Measurements from ENCODE around the gene KCNJ15.

KCNJ15 gene

DNA sequence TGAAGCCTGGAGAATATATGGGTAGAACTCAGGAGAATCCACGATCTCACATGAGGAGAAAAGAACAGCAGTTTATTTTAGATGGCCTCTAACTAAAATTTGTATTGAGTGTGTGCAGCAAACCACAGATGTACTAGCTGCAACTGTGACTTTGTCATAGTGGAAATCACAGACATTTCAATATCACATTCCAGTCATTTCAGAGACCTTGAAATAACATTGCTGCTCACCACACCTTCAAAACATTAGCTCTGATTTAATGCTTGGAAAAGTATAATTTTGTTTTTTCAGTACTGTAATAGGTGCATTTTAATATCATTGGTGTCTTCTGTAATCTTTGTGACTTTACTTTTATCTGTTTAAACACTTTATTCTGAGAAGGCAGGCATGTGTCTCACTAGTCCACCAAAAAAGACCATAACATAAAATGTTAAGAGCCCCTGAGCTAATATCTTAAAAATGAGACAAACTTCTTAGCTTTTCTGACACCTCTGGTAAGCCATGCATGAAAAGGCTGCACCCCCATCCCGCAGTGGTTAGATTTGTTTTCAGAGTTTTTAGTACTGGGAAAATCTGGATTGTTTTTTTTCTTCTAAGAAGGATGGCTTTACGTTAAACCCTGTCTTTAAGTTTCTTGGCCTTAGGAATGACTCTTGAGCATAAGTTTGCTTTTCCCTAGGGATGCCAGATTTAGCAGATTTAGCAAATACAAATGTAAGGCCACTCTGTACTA is 30.1 kb downstream of the KCNJ15 start:
- Histone ChIP-seq H3K36me3 (ENCODE audit: control insufficient read depth, insufficient read depth, low read length) (no peaks in the 10 kb centered on the region), H3K27ac (ENCODE audit: low read depth, low read length) (no peak overlapping the region), H3K27me3 (ENCODE audit: control insufficient read depth, insufficient read depth, low read length) (no peaks in the 10 kb centered on the region), H3K4me1 (ENCODE audit: control insufficient read depth, insufficient read depth, low read length) (peaks cover 12% of the 10 kb centered on the region), H3K9me3 (ENCODE audit: control insufficient read depth, insufficient read depth, low read length) (no peaks in the 10 kb centered on the region), H3K9ac (ENCODE audit: low read depth, low read length) (no peak overlapping the region), H3K4me3 (ENCODE audit: low read depth, low read length) (no peak overlapping the region)

GRCh38 chr21:38287476-38287875 is 30.7 kb downstream of the KCNJ15 start:
- H3K9me3 ChIP-seq (ENCODE audit: control insufficient read depth, insufficient read depth, low read length) = no peaks in the 10 kb centered on the region
- no peaks in the 10 kb centered on the region for H3K36me3 ChIP-seq (ENCODE audit: control insufficient read depth, insufficient read depth, low read length)
- no peak overlapping the region for H3K9ac ChIP-seq (ENCODE audit: low read depth, low read length)
- peaks cover 12% of the 10 kb centered on the region for H3K4me1 ChIP-seq (ENCODE audit: control insufficient read depth, insufficient read depth, low read length)
- H3K27me3 ChIP-seq (ENCODE audit: control insufficient read depth, insufficient read depth, low read length) = no peaks in the 10 kb centered on the region
- H3K4me3 ChIP-seq (ENCODE audit: low read depth, low read length) = no peak overlapping the region
- no peak overlapping the region for H3K27ac ChIP-seq (ENCODE audit: low read depth, low read length)

GRCh38 chr21:38289705-38290485 is 33.1 kb downstream of the KCNJ15 start:
- Histone ChIP-seq H3K4me3 (ENCODE audit: low read depth, low read length) (no peak overlapping the region), H3K9ac (ENCODE audit: low read depth, low read length) (no peak overlapping the region), H3K36me3 (ENCODE audit: control insufficient read depth, insufficient read depth, low read length) (no peaks in the 10 kb centered on the region), H3K27ac (ENCODE audit: low read depth, low read length) (no peak overlapping the region), H3K27me3 (ENCODE audit: control insufficient read depth, insufficient read depth, low read length) (no peaks in the 10 kb centered on the region), H3K4me1 (ENCODE audit: control insufficient read depth, insufficient read depth, low read length) (peaks cover 12% of the 10 kb centered on the region), H3K9me3 (ENCODE audit: control insufficient read depth, insufficient read depth, low read length) (no peaks in the 10 kb centered on the region)

DNA sequence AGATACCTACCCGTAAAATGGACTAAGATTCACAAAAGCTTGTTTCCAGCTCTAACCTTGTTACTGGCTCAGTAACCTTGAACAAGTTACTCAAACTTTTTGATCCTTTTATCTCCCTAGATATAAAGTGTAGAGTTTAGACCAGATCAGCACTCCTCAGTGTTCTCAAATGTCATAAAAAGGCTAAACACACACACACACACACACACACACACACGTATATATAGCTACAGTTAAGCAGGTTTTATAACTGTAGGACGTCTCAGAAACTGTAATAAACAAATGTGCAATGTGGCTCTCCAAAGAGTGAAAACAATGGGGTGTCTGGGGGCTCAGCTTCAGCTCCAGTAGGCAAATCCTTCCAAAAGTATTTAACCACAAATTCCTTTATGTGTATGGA is 34.0 kb downstream of the KCNJ15 start:
- Histone ChIP-seq H3K4me1 (ENCODE audit: control insufficient read depth, insufficient read depth, low read length) (peaks cover 12% of the 10 kb centered on the region), H3K4me3 (ENCODE audit: low read depth, low read length) (no peak overlapping the region), H3K27ac (ENCODE audit: low read depth, low read length) (no peak overlapping the region), H3K9me3 (ENCODE audit: control insufficient read depth, insufficient read depth, low read length) (no peaks in the 10 kb centered on the region), H3K36me3 (ENCODE audit: control insufficient read depth, insufficient read depth, low read length) (no peaks in the 10 kb centered on the region), H3K9ac (ENCODE audit: low read depth, low read length) (no peak overlapping the region), H3K27me3 (ENCODE audit: control insufficient read depth, insufficient read depth, low read length) (no peaks in the 10 kb centered on the region)

GRCh38 chr21:38291874-38292273 is 35.1 kb downstream of the KCNJ15 start:
- peaks cover 15% of the 10 kb centered on the region for H3K4me1 ChIP-seq (ENCODE audit: control insufficient read depth, insufficient read depth, low read length)
- no peaks in the 10 kb centered on the region for H3K36me3 ChIP-seq (ENCODE audit: control insufficient read depth, insufficient read depth, low read length)
- H3K27ac ChIP-seq (ENCODE audit: low read depth, low read length) = no peak overlapping the region
- H3K9me3 ChIP-seq (ENCODE audit: control insufficient read depth, insufficient read depth, low read length) = no peaks in the 10 kb centered on the region
- H3K9ac ChIP-seq (ENCODE audit: low read depth, low read length) = no peak overlapping the region
- no peaks in the 10 kb centered on the region for H3K27me3 ChIP-seq (ENCODE audit: control insufficient read depth, insufficient read depth, low read length)
- H3K4me3 ChIP-seq (ENCODE audit: low read depth, low read length) = no peak overlapping the region

DNA sequence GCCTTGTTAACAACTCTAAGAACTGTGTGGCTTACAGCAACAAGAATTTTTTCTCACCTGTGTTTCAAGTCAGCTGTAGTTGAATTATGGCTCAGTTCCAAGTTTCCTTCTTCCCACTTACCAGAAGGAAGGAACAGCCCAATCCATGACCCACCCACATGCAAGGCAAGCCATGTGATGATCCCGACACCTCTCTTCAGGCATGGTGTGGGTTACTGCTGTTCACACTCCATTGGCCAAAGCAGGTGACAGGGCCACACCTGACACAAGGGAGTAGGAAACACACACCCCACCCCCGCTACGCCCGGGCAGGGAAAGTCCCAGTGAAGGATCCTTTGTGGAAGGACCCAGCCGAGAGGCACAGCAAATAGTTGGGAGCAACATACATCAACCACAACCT is 36.3 kb downstream of the KCNJ15 start:
- Histone ChIP-seq H3K36me3 (ENCODE audit: control insufficient read depth, insufficient read depth, low read length) (no peaks in the 10 kb centered on the region), H3K9ac (ENCODE audit: low read depth, low read length) (no peak overlapping the region), H3K27ac (ENCODE audit: low read depth, low read length) (no peak overlapping the region), H3K27me3 (ENCODE audit: control insufficient read depth, insufficient read depth, low read length) (no peaks in the 10 kb centered on the region), H3K4me1 (ENCODE audit: control insufficient read depth, insufficient read depth, low read length) (peaks cover 26% of the 10 kb centered on the region), H3K9me3 (ENCODE audit: control insufficient read depth, insufficient read depth, low read length) (no peaks in the 10 kb centered on the region), H3K4me3 (ENCODE audit: low read depth, low read length) (no peak overlapping the region)

DNA sequence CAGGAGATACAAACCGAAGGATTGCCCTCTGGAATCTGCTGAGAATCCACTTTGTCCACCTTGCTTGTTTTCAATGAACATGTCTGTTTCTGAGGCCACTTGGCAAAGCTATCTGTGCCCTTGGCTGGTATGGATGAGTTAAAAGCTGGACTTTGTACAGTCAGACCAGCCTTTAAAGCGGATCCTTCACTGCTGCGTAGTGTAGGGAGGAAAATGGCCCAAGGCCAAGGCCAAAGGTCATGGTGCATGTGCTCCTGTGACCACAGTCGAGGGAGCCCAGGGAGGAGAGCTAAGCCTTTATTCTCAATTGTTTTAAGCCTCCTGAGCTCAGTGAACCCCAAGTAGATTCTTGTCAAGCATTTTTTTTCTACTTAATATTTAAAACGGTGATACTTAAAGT is 37.0 kb downstream of the KCNJ15 start:
- Histone ChIP-seq H3K9me3 (ENCODE audit: control insufficient read depth, insufficient read depth, low read length) (no peaks in the 10 kb centered on the region), H3K27me3 (ENCODE audit: control insufficient read depth, insufficient read depth, low read length) (no peaks in the 10 kb centered on the region)

GRCh38 chr21:38294609-38295008 is 37.8 kb downstream of the KCNJ15 start:
- Histone ChIP-seq H3K4me1 (ENCODE audit: control insufficient read depth, insufficient read depth, low read length) (peaks cover 26% of the 10 kb centered on the region), H3K9me3 (ENCODE audit: control insufficient read depth, insufficient read depth, low read length) (no peaks in the 10 kb centered on the region), H3K4me3 (ENCODE audit: low read depth, low read length) (no peak overlapping the region), H3K9ac (ENCODE audit: low read depth, low read length) (no peak overlapping the region), H3K27ac (ENCODE audit: low read depth, low read length) (no peak overlapping the region), H3K36me3 (ENCODE audit: control insufficient read depth, insufficient read depth, low read length) (no peaks in the 10 kb centered on the region), H3K27me3 (ENCODE audit: control insufficient read depth, insufficient read depth, low read length) (no peaks in the 10 kb centered on the region)

More for the DNA sequence above, 37.0 kb downstream of the KCNJ15 start:
- H3K4me3 ChIP-seq (ENCODE audit: low read depth, low read length) = no peak overlapping the region
- H3K27ac ChIP-seq (ENCODE audit: low read depth, low read length) = no peak overlapping the region
- H3K9ac ChIP-seq (ENCODE audit: low read depth, low read length) = no peak overlapping the region
- peaks cover 26% of the 10 kb centered on the region for H3K4me1 ChIP-seq (ENCODE audit: control insufficient read depth, insufficient read depth, low read length)
- H3K36me3 ChIP-seq (ENCODE audit: control insufficient read depth, insufficient read depth, low read length) = no peaks in the 10 kb centered on the region

DNA sequence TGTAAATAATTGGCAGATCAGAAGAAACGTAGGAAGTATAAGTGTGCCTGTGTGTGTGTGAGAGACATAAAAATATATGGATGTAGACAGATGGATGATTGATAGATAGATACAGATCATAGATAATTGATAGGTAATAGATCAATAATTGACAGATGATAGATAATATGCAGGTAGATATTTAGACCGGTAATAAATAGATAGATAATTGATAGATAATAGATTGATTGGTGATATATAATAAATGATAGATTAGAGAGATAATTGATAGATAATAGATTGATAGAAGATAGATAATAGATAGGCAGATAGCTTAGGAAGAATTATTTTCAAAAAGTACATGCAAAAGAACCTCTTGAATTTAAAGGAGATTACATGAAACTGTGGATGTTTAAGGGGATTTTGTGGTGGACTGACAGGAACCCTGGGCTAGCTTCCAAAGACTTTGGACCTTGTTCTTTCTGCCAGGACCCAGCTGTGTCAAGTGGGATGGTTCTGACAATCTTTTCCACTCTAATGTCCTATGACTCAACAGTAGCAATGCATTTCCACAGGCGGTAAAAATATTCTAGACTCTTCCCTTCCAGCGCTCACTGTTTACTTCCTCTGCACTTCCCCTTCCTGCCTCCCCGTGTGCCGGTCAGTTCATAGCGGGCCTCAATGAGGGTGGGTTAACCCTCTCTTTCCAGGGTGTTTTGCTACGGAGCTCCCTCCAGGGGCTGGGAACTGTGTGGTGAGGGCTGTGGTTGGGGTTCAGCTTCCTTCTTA is 39.4 kb downstream of the KCNJ15 start:
- Histone ChIP-seq H3K27me3 (ENCODE audit: control insufficient read depth, insufficient read depth, low read length) (no peaks in the 10 kb centered on the region), H3K9me3 (ENCODE audit: control insufficient read depth, insufficient read depth, low read length) (no peaks in the 10 kb centered on the region), H3K4me1 (ENCODE audit: control insufficient read depth, insufficient read depth, low read length) (peaks cover 15% of the 10 kb centered on the region; the same call in 1 of the 2 replicates), H3K27ac (ENCODE audit: low read depth, low read length) (no peak overlapping the region), H3K4me3 (ENCODE audit: low read depth, low read length) (no peak overlapping the region), H3K9ac (ENCODE audit: low read depth, low read length) (no peak overlapping the region), H3K36me3 (ENCODE audit: control insufficient read depth, insufficient read depth, low read length) (no peaks in the 10 kb centered on the region)

DNA sequence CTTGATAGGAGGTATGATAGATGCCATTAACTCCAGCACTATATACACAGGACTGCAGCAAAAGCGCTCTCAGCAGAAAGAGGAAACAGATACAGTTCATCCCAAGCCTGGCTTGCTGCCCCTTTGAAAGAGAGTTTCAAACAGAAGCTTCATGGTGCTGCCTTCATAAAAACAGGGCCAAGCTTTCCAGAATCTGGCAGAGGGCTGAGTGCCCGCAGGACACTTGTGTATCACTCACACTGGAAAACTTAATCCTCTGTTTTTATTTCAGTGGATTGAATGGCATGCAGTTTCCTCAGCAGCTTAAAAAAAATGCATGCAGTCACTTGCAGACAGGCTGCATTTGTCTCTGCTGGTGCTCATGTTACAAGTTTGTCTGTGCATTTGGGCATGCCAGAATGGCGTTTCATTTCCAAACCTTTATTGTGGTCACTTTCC is 40.4 kb downstream of the KCNJ15 start:
- Histone ChIP-seq H3K9ac (ENCODE audit: low read depth, low read length) (no peak overlapping the region), H3K4me1 (ENCODE audit: control insufficient read depth, insufficient read depth, low read length) (peaks cover 20% of the 10 kb centered on the region; the same call in 1 of the 2 replicates)

More for the DNA sequence above, 40.4 kb downstream of the KCNJ15 start:
- no peaks in the 10 kb centered on the region for H3K36me3 ChIP-seq (ENCODE audit: control insufficient read depth, insufficient read depth, low read length)
- H3K27ac ChIP-seq (ENCODE audit: low read depth, low read length) = no peak overlapping the region
- H3K27me3 ChIP-seq (ENCODE audit: control insufficient read depth, insufficient read depth, low read length) = no peaks in the 10 kb centered on the region
- H3K4me3 ChIP-seq (ENCODE audit: low read depth, low read length) = no peak overlapping the region
- no peaks in the 10 kb centered on the region for H3K9me3 ChIP-seq (ENCODE audit: control insufficient read depth, insufficient read depth, low read length)
